ENCODE data around the gene FCRL2. TPM values are rescaled to one million over a fixed set of nuclear protein-coding genes. Genes with fewer than 3 reads are reported as not detected.

The FCRL2 gene
- total and polyA plus RNA-seq, 4 donors = 0.15 to 0.29 TPM; not detected in 2

- no peak for ATAC-seq (ENCODE audit: low FRiP score)
- H3K27ac ChIP-seq (ENCODE audit: low read depth in 1 of 2, low read length in 2 of 2) = no peak overlapping the region
- intact Hi-C loops (cut with DNase I) = no loop called here
Measured at GRCh38 chr1:157732755-157733154, 44.2 kb downstream of the FCRL2 start.

GRCh38 chr1:157725221-157725577 lies 51.7 kb downstream of the FCRL2 start:
- no peaks in the 10 kb centered on the region for H3K36me3 ChIP-seq (ENCODE audit: control insufficient read depth in 1 of 2, insufficient read depth in 2 of 2, low read length in 1 of 2)
- no peak overlapping the region for H3K27ac ChIP-seq (ENCODE audit: low read depth in 1 of 2, low read length in 2 of 2)
- H3K27me3 ChIP-seq (ENCODE audit: control insufficient read depth in 1 of 2, insufficient read depth in 2 of 2, low read length in 1 of 2) = no peaks in the 10 kb centered on the region
- no peak overlapping the region for H3K4me3 ChIP-seq (ENCODE audit: low read length in 2 of 2)
- no peaks in the 10 kb centered on the region for H3K4me1 ChIP-seq (ENCODE audit: control insufficient read depth in 1 of 2, insufficient read depth in 2 of 2, low read length in 2 of 2)
- ATAC-seq (ENCODE audit: low FRiP score) = no peak
- WGBS, 2 donors = 55 to 57% methylated on average over 2 of the region's 2 CpGs
- peaks cover 3% of the 10 kb centered on the region for H3K9me3 ChIP-seq (ENCODE audit: control insufficient read depth, low read length)
- no peak for DNase-seq
- intact Hi-C loops (cut with DNase I) = no loop called here

More at GRCh38 chr1:157732755-157733154, 44.2 kb downstream of the FCRL2 start:
- 77% methylated on average over 3 of the region's 3 CpGs for WGBS, 2 donors
- H3K36me3 ChIP-seq (ENCODE audit: control insufficient read depth in 1 of 2, insufficient read depth in 2 of 2, low read length in 1 of 2) = no peaks in the 10 kb centered on the region
- no peaks in the 10 kb centered on the region for H3K27me3 ChIP-seq (ENCODE audit: control insufficient read depth in 1 of 2, insufficient read depth in 2 of 2, low read length in 1 of 2)
- no peak for DNase-seq
- no peak overlapping the region for H3K4me3 ChIP-seq (ENCODE audit: low read length in 2 of 2)
- no peaks in the 10 kb centered on the region for H3K9me3 ChIP-seq (ENCODE audit: control insufficient read depth, low read length)
- H3K4me1 ChIP-seq (ENCODE audit: control insufficient read depth in 1 of 2, insufficient read depth in 2 of 2, low read length in 2 of 2) = no peaks in the 10 kb centered on the region

- H3K4me3 ChIP-seq (ENCODE audit: low read length in 2 of 2) = no peak overlapping the region
- H3K4me1 ChIP-seq (ENCODE audit: control insufficient read depth in 1 of 2, insufficient read depth in 2 of 2, low read length in 2 of 2) = no peaks in the 10 kb centered on the region
- no peak overlapping the region for H3K27ac ChIP-seq (ENCODE audit: low read depth in 1 of 2, low read length in 2 of 2)
- no peaks in the 10 kb centered on the region for H3K27me3 ChIP-seq (ENCODE audit: control insufficient read depth in 1 of 2, insufficient read depth in 2 of 2, low read length in 1 of 2)
- peaks cover 3% of the 10 kb centered on the region for H3K9me3 ChIP-seq (ENCODE audit: control insufficient read depth, low read length)
- H3K36me3 ChIP-seq (ENCODE audit: control insufficient read depth in 1 of 2, insufficient read depth in 2 of 2, low read length in 1 of 2) = no peaks in the 10 kb centered on the region
- 76 to 79% methylated on average over 2 of the region's 2 CpGs for WGBS, 2 donors
- intact Hi-C loops (cut with DNase I) = no loop called here
- DNase-seq = no peak
- no peak for ATAC-seq (ENCODE audit: low FRiP score)
Measured at GRCh38 chr1:157724537-157725220, 52.3 kb downstream of the FCRL2 start.

GRCh38 chr1:157723157-157723556 lies 53.8 kb downstream of the FCRL2 start:
- WGBS, 2 donors = 83 to 84% methylated on average over 2 of the region's 2 CpGs
- Histone ChIP-seq H3K4me1 (ENCODE audit: control insufficient read depth in 1 of 2, insufficient read depth in 2 of 2, low read length in 2 of 2) (no peaks in the 10 kb centered on the region), H3K9me3 (ENCODE audit: control insufficient read depth, low read length) (peaks cover 3% of the 10 kb centered on the region), H3K4me3 (ENCODE audit: low read length in 2 of 2) (no peak overlapping the region), H3K27ac (ENCODE audit: low read depth in 1 of 2, low read length in 2 of 2) (no peak overlapping the region), H3K36me3 (ENCODE audit: control insufficient read depth in 1 of 2, insufficient read depth in 2 of 2, low read length in 1 of 2) (no peaks in the 10 kb centered on the region), H3K27me3 (ENCODE audit: control insufficient read depth in 1 of 2, insufficient read depth in 2 of 2, low read length in 1 of 2) (no peaks in the 10 kb centered on the region)
- ATAC-seq (ENCODE audit: low FRiP score) (no peak), DNase-seq (no peak)
- intact Hi-C loops (cut with DNase I) = no loop called here

GRCh38 chr1:157721985-157722384 lies 54.9 kb downstream of the FCRL2 start:
- ATAC-seq (ENCODE audit: low FRiP score) = no peak
- WGBS, 2 donors = 76 to 90% methylated on average over 1 of the region's 1 CpG
- no peaks in the 10 kb centered on the region for H3K36me3 ChIP-seq (ENCODE audit: control insufficient read depth in 1 of 2, insufficient read depth in 2 of 2, low read length in 1 of 2)
- intact Hi-C loops (cut with DNase I) = no loop called here
- peaks cover 3% of the 10 kb centered on the region for H3K9me3 ChIP-seq (ENCODE audit: control insufficient read depth, low read length)
- no peaks in the 10 kb centered on the region for H3K27me3 ChIP-seq (ENCODE audit: control insufficient read depth in 1 of 2, insufficient read depth in 2 of 2, low read length in 1 of 2)
- no peak overlapping the region for H3K4me3 ChIP-seq (ENCODE audit: low read length in 2 of 2)
- DNase-seq = no peak
- no peaks in the 10 kb centered on the region for H3K4me1 ChIP-seq (ENCODE audit: control insufficient read depth in 1 of 2, insufficient read depth in 2 of 2, low read length in 2 of 2)
- no peak overlapping the region for H3K27ac ChIP-seq (ENCODE audit: low read depth in 1 of 2, low read length in 2 of 2)

- WGBS, 2 donors = 70 to 75% methylated on average over 5 of the region's 5 CpGs
- DNase-seq (no peak), ATAC-seq (ENCODE audit: low FRiP score) (no peak)
- intact Hi-C loops (cut with DNase I) = no loop called here
- Histone ChIP-seq H3K27me3 (ENCODE audit: control insufficient read depth in 1 of 2, insufficient read depth in 2 of 2, low read length in 1 of 2) (no peaks in the 10 kb centered on the region), H3K27ac (ENCODE audit: low read depth in 1 of 2, low read length in 2 of 2) (no peak overlapping the region), H3K4me3 (ENCODE audit: low read length in 2 of 2) (no peak overlapping the region), H3K36me3 (ENCODE audit: control insufficient read depth in 1 of 2, insufficient read depth in 2 of 2, low read length in 1 of 2) (no peaks in the 10 kb centered on the region), H3K9me3 (ENCODE audit: control insufficient read depth, low read length) (no peaks in the 10 kb centered on the region), H3K4me1 (ENCODE audit: control insufficient read depth in 1 of 2, insufficient read depth in 2 of 2, low read length in 2 of 2) (no peaks in the 10 kb centered on the region)
Measured at GRCh38 chr1:157715736-157716135, 61.2 kb downstream of the FCRL2 start.

- H3K27ac ChIP-seq (ENCODE audit: low read depth in 1 of 2, low read length in 2 of 2) = no peak overlapping the region
- intact Hi-C loops (cut with DNase I) = no loop called here
- H3K9me3 ChIP-seq (ENCODE audit: control insufficient read depth, low read length) = no peaks in the 10 kb centered on the region
- DNase-seq = no peak
- ATAC-seq (ENCODE audit: low FRiP score) = no peak
- H3K4me1 ChIP-seq (ENCODE audit: control insufficient read depth in 1 of 2, insufficient read depth in 2 of 2, low read length in 2 of 2) = no peaks in the 10 kb centered on the region
- no peaks in the 10 kb centered on the region for H3K36me3 ChIP-seq (ENCODE audit: control insufficient read depth in 1 of 2, insufficient read depth in 2 of 2, low read length in 1 of 2)
- no peaks in the 10 kb centered on the region for H3K27me3 ChIP-seq (ENCODE audit: control insufficient read depth in 1 of 2, insufficient read depth in 2 of 2, low read length in 1 of 2)
- H3K4me3 ChIP-seq (ENCODE audit: low read length in 2 of 2) = no peak overlapping the region
Measured at GRCh38 chr1:157711802-157712201, 65.1 kb downstream of the FCRL2 start.

- H3K27ac ChIP-seq (ENCODE audit: low read depth in 1 of 2, low read length in 2 of 2) = no peak overlapping the region
- intact Hi-C loops (cut with DNase I) = no loop called here
- no peaks in the 10 kb centered on the region for H3K36me3 ChIP-seq (ENCODE audit: control insufficient read depth in 1 of 2, insufficient read depth in 2 of 2, low read length in 1 of 2)
- H3K4me1 ChIP-seq (ENCODE audit: control insufficient read depth in 1 of 2, insufficient read depth in 2 of 2, low read length in 2 of 2) = no peaks in the 10 kb centered on the region
- DNase-seq (no peak), ATAC-seq (ENCODE audit: low FRiP score) (no peak)
- no peak overlapping the region for H3K4me3 ChIP-seq (ENCODE audit: low read length in 2 of 2)
- no peaks in the 10 kb centered on the region for H3K9me3 ChIP-seq (ENCODE audit: control insufficient read depth, low read length)
- no peaks in the 10 kb centered on the region for H3K27me3 ChIP-seq (ENCODE audit: control insufficient read depth in 1 of 2, insufficient read depth in 2 of 2, low read length in 1 of 2)
Measured at GRCh38 chr1:157704878-157705277, 72.1 kb downstream of the FCRL2 start.

- Histone ChIP-seq H3K27me3 (ENCODE audit: control insufficient read depth in 1 of 2, insufficient read depth in 2 of 2, low read length in 1 of 2) (no peaks in the 10 kb centered on the region), H3K27ac (ENCODE audit: low read depth in 1 of 2, low read length in 2 of 2) (no peak overlapping the region), H3K9me3 (ENCODE audit: control insufficient read depth, low read length) (no peaks in the 10 kb centered on the region), H3K4me3 (ENCODE audit: low read length in 2 of 2) (no peak overlapping the region), H3K4me1 (ENCODE audit: control insufficient read depth in 1 of 2, insufficient read depth in 2 of 2, low read length in 2 of 2) (no peaks in the 10 kb centered on the region), H3K36me3 (ENCODE audit: control insufficient read depth in 1 of 2, insufficient read depth in 2 of 2, low read length in 1 of 2) (no peaks in the 10 kb centered on the region)
- ATAC-seq (ENCODE audit: low FRiP score) (no peak), DNase-seq (no peak)
- intact Hi-C loops (cut with DNase I) = no loop called here
- WGBS, 2 donors = 70 to 73% methylated on average over 4 of the region's 4 CpGs
Measured at GRCh38 chr1:157703981-157704380, 73.0 kb downstream of the FCRL2 start.

Data from aorta (tissue), 5 donors.